Stimulated activated CD4-positive, alpha-beta T cell treated with anti-CD3 and anti-CD28 coated beads, Interleukin-12 subunit alpha, Interleukin-12 subunit beta, amount 100 ng/mL, for 24 hours (primary cell): ENCODE data around the gene MTCL3.

Experiments
- DNase-seq, 2 experiments: peaks; one replicate each; pipeline ENCODE4 v3.0.0-alpha.2; 2020; ENCODE audit warnings: low read depth in 2 of 2

Gene MTCL3

GRCh38 chr6:127515234-127515793 is 3.8 kb downstream of the MTCL3 start:
- no peak for DNase-seq

- peak; percentile 7 to 41 for DNase-seq
Observed at GRCh38 chr6:127514773-127515227, 4.3 kb downstream of the MTCL3 start.

GRCh38 chr6:127514179-127514772 is 4.9 kb downstream of the MTCL3 start:
- no peak for DNase-seq

- no peak for DNase-seq
Observed at GRCh38 chr6:127513425-127513824, 5.7 kb downstream of the MTCL3 start.

GRCh38 chr6:127510876-127511275 is 8.3 kb downstream of the MTCL3 start:
- no peak for DNase-seq

- DNase-seq, result no peak
Observed at GRCh38 chr6:127506894-127507293, 12.2 kb downstream of the MTCL3 start.

- no peak for DNase-seq
Observed at GRCh38 chr6:127503022-127503421, 16.1 kb downstream of the MTCL3 start.

- DNase-seq, result no peak
Observed at GRCh38 chr6:127497410-127497809, 21.7 kb downstream of the MTCL3 start.

- no peak for DNase-seq
Observed at GRCh38 chr6:127496471-127496870, 22.7 kb downstream of the MTCL3 start.

GRCh38 chr6:127494240-127494767 is 24.8 kb downstream of the MTCL3 start:
- no peak for DNase-seq

GRCh38 chr6:127489248-127489647 is 29.9 kb downstream of the MTCL3 start:
- no peak for DNase-seq

- DNase-seq, result no peak
Observed at GRCh38 chr6:127486934-127487333, 32.2 kb downstream of the MTCL3 start.

- DNase-seq, result no peak
Observed at GRCh38 chr6:127484212-127484863, 34.8 kb downstream of the MTCL3 start.

- DNase-seq, result no peak
Observed at GRCh38 chr6:127483399-127484055, 35.6 kb downstream of the MTCL3 start.

GRCh38 chr6:127482325-127482724 is 36.8 kb downstream of the MTCL3 start:
- DNase-seq, result no peak

GRCh38 chr6:127481628-127482027 is 37.5 kb downstream of the MTCL3 start:
- DNase-seq, result no peak

GRCh38 chr6:127481111-127481510 is 38.0 kb downstream of the MTCL3 start:
- no peak for DNase-seq

GRCh38 chr6:127477658-127478057 is 41.5 kb downstream of the MTCL3 start:
- DNase-seq, result no peak

- no peak for DNase-seq
Observed at GRCh38 chr6:127475823-127476176, 43.3 kb downstream of the MTCL3 start.

- no peak for DNase-seq
Observed at GRCh38 chr6:127475135-127475822, 43.9 kb downstream of the MTCL3 start.

- no peak for DNase-seq
Observed at GRCh38 chr6:127471379-127472255, 47.5 kb downstream of the MTCL3 start.
